HG03575 (cell line): Measurements from ENCODE around the gene HAGHL.

Source experiments
- ATAC-seq: cut with Tn5 transposase; IDR thresholded peaks from one replicate; pipeline ENCODE4 v1.9.1; 2021; ENCODE audit not compliant: unreplicated experiment, insufficient number of reproducible peaks, low FRiP score; ENCODE audit errors: extremely low read depth

HAGHL gene

GRCh38 chr16:778447-778846, 51.5 kb downstream of the HAGHL start:
- ATAC-seq, result no peak

GRCh38 chr16:778909-779527, 52.1 kb downstream of the HAGHL start:
- no peak for ATAC-seq
